Measurements from ENCODE around the gene HTR1D. TPM values are rescaled to one million over a fixed set of nuclear protein-coding genes. Genes with fewer than 3 reads are reported as not detected.
A peak's percentile ranks its signal among the peaks of the same experiment; 100 is the strongest.

HTR1D gene
- total and polyA plus RNA-seq, 2 experiments from 2014 or later = not detected

GRCh38 chr1:23177031-23177430 lies 40.3 kb downstream of the HTR1D start:
- Histone ChIP-seq H3K4me3 (peak overlapping the region; percentile 70), H3K36me3 (ENCODE audit: low read depth) (no peaks in the 10 kb centered on the region), H3K9me2 (ENCODE audit: insufficient read depth) (no peaks in the 10 kb centered on the region), H2AFZ (peak overlapping the region; percentile 75), H3K9me3 (ENCODE audit: low read depth) (no peaks in the 10 kb centered on the region), H3K27ac (peak overlapping the region; percentile 76), H3K9ac (peak overlapping the region; percentile 85), H3K4me2 (ENCODE audit: unreplicated experiment) (peak overlapping the region; percentile 74), H4K20me1 (ENCODE audit: insufficient read depth) (no peaks in the 10 kb centered on the region), H3K4me1 (ENCODE audit: insufficient read depth) (peaks cover 7% of the 10 kb centered on the region; the same call in 1 of the 2 replicates), H3F3A (ENCODE audit: insufficient read depth) (peaks cover 10% of the 10 kb centered on the region), H3K79me2 (ENCODE audit: insufficient read depth) (peaks cover 9% of the 10 kb centered on the region; the same call in 1 of the 2 replicates), H3K27me3 (replicated peaks; ENCODE audit: insufficient read depth) (no peaks in the 10 kb centered on the region)
- DNase-seq = no peak
- in situ Hi-C loops (cut with MboI) = no loop called here
- no peak for TF ChIP-seq EZH2 (IDR thresholded peaks at IDR 0.05; ENCODE audit: insufficient read depth, poor library complexity, severe bottlenecking)
- TF ChIP-seq EZH2phosphoT487 (IDR thresholded peaks at IDR 0.05; ENCODE audit: insufficient read depth, low read depth) = no peak
- WGBS, 2 experiments (ENCODE audit: low coverage in 1 of 2, low lambda C conversion rate in 2 of 2, missing lambda C conversion rate in 2 of 2) = 36 to 44% methylated on average over 10 of the region's 10 CpGs

- Histone ChIP-seq H3K79me2 (ENCODE audit: insufficient read depth) (peaks cover 9% of the 10 kb centered on the region; the same call in 1 of the 2 replicates), H3K9me2 (ENCODE audit: insufficient read depth) (no peaks in the 10 kb centered on the region), H4K20me1 (ENCODE audit: insufficient read depth) (no peaks in the 10 kb centered on the region), H3K9ac (no peak overlapping the region), H3K9me3 (ENCODE audit: low read depth) (no peaks in the 10 kb centered on the region), H3K4me3 (no peak overlapping the region), H3F3A (ENCODE audit: insufficient read depth) (peaks cover 26% of the 10 kb centered on the region), H3K27me3 (replicated peaks; ENCODE audit: insufficient read depth) (no peaks in the 10 kb centered on the region), H3K27ac (no peak overlapping the region), H3K36me3 (ENCODE audit: low read depth) (no peaks in the 10 kb centered on the region), H2AFZ (no peak overlapping the region), H3K4me2 (ENCODE audit: unreplicated experiment) (no peak overlapping the region), H3K4me1 (ENCODE audit: insufficient read depth) (peaks cover 15% of the 10 kb centered on the region)
- TF ChIP-seq EZH2phosphoT487 (IDR thresholded peaks at IDR 0.05; ENCODE audit: insufficient read depth, low read depth) = no peak
- TF ChIP-seq EZH2 (IDR thresholded peaks at IDR 0.05; ENCODE audit: insufficient read depth, poor library complexity, severe bottlenecking) = no peak
- 46 to 53% methylated on average over 1 of the region's 1 CpG for WGBS, 2 experiments (ENCODE audit: low coverage in 1 of 2, low lambda C conversion rate in 2 of 2, missing lambda C conversion rate in 2 of 2)
- in situ Hi-C loops (cut with MboI) = no loop called here
- no peak for DNase-seq
These were observed 42.7 kb downstream of the HTR1D start for GRCh38 chr1:23174426-23175110.

GRCh38 chr1:23171181-23171755 lies 46.0 kb downstream of the HTR1D start:
- WGBS, 2 experiments (ENCODE audit: low coverage in 1 of 2, low lambda C conversion rate in 2 of 2, missing lambda C conversion rate in 2 of 2) = 65 to 66% methylated on average over 4 of the region's 4 CpGs
- peaks cover 34% of the 10 kb centered on the region for H3F3A ChIP-seq (ENCODE audit: insufficient read depth)
- H3K36me3 ChIP-seq (ENCODE audit: low read depth) = no peaks in the 10 kb centered on the region
- no peak overlapping the region; the same call in 1 of the 2 replicates for H2AFZ ChIP-seq
- no peak for DNase-seq
- H3K9me3 ChIP-seq (ENCODE audit: low read depth) = no peaks in the 10 kb centered on the region
- 0 out of 2 replicates have a peak, but pooled peaks cover 7% of the 10 kb centered on the region for H4K20me1 ChIP-seq (ENCODE audit: insufficient read depth)
- H3K4me1 ChIP-seq (ENCODE audit: insufficient read depth) = peaks cover 16% of the 10 kb centered on the region
- no peak overlapping the region for H3K4me3 ChIP-seq
- no peak overlapping the region for H3K9ac ChIP-seq
- in situ Hi-C loops (cut with MboI) = no loop called here
- no peaks in the 10 kb centered on the region for H3K27me3 ChIP-seq (replicated peaks; ENCODE audit: insufficient read depth)
- peaks cover 18% of the 10 kb centered on the region for H3K79me2 ChIP-seq (ENCODE audit: insufficient read depth)
- TF ChIP-seq EZH2 (IDR thresholded peaks at IDR 0.05; ENCODE audit: insufficient read depth, poor library complexity, severe bottlenecking) = no peak
- no peak for TF ChIP-seq EZH2phosphoT487 (IDR thresholded peaks at IDR 0.05; ENCODE audit: insufficient read depth, low read depth)
- H3K27ac ChIP-seq = no peak overlapping the region
- H3K9me2 ChIP-seq (ENCODE audit: insufficient read depth) = no peaks in the 10 kb centered on the region
- no peak overlapping the region for H3K4me2 ChIP-seq (ENCODE audit: unreplicated experiment)

- Histone ChIP-seq H3K36me3 (ENCODE audit: low read depth) (no peaks in the 10 kb centered on the region), H3K27me3 (replicated peaks; ENCODE audit: insufficient read depth) (no peaks in the 10 kb centered on the region), H2AFZ (peak overlapping the region; percentile 45), H3K4me1 (ENCODE audit: insufficient read depth) (peaks cover 26% of the 10 kb centered on the region), H4K20me1 (ENCODE audit: insufficient read depth) (peaks cover 16% of the 10 kb centered on the region), H3K9ac (peak overlapping the region; percentile 95), H3K27ac (peak overlapping the region; percentile 94), H3K4me3 (peak overlapping the region; percentile 75), H3F3A (ENCODE audit: insufficient read depth) (peaks cover 37% of the 10 kb centered on the region), H3K79me2 (ENCODE audit: insufficient read depth) (peaks cover 31% of the 10 kb centered on the region), H3K4me2 (ENCODE audit: unreplicated experiment) (peak overlapping the region; percentile 84), H3K9me2 (ENCODE audit: insufficient read depth) (no peaks in the 10 kb centered on the region), H3K9me3 (ENCODE audit: low read depth) (no peaks in the 10 kb centered on the region)
- no peak for TF ChIP-seq EZH2phosphoT487 (IDR thresholded peaks at IDR 0.05; ENCODE audit: insufficient read depth, low read depth)
- no peak for TF ChIP-seq EZH2 (IDR thresholded peaks at IDR 0.05; ENCODE audit: insufficient read depth, poor library complexity, severe bottlenecking)
- WGBS, 2 experiments (ENCODE audit: low coverage in 1 of 2, low lambda C conversion rate in 2 of 2, missing lambda C conversion rate in 2 of 2) = 0 to 1% methylated on average over 5 of the region's 5 CpGs
- in situ Hi-C loops (cut with MboI) = no loop called here
- DNase-seq = peak; percentile 99
These were observed 47.5 kb downstream of the HTR1D start for GRCh38 chr1:23169727-23170335.
